HepG2 (cell line): ENCODE results near the gene LGALS7B. TPM values are rescaled to one million over a fixed set of nuclear protein-coding genes. Genes with fewer than 3 reads are reported as not detected.
A peak's percentile ranks its signal among the peaks of the same experiment; 100 is the strongest.

ENCODE experiments used
- CBX5 ChIP-seq: sonication (generic); formaldehyde crosslinking; IDR thresholded peaks from 2 replicates; pipeline ENCODE4 v1.4.0; 2020; ENCODE audit warnings: missing genetic modification reagents, borderline replicate concordance
- EHMT2 ChIP-seq: fragments of 200-600 bp; sonication (generic); IDR thresholded peaks from 2 replicates; pipeline ENCODE4 v1.7.0; 2017; ENCODE audit warnings: antibody characterized with exemption, low read depth, low read length, borderline replicate concordance
- GATAD2A ChIP-seq: IDR thresholded peaks from 2 replicates; pipeline ENCODE4 v1.6.1; 2016
- HDAC6 ChIP-seq: fragments of 200-600 bp; sonication (generic); IDR thresholded peaks from 2 replicates; pipeline ENCODE4 v1.7.0; 2017; ENCODE audit warnings: mild to moderate bottlenecking, antibody characterized with exemption, low read length, low read depth
- HOXD1 ChIP-seq: sonication (generic); formaldehyde crosslinking; IDR thresholded peaks from 2 replicates; pipeline ENCODE4 v1.5.0; 2020; ENCODE audit warnings: missing genetic modification reagents
- KDM5A ChIP-seq: fragments of 200-600 bp; sonication (generic); IDR thresholded peaks from 2 replicates; pipeline ENCODE4 v1.7.0; 2018; ENCODE audit warnings: antibody characterized with exemption, mild to moderate bottlenecking, low read length, borderline replicate concordance
- MIER2 ChIP-seq: IDR thresholded peaks from 2 replicates; pipeline ENCODE4 v1.6.1; 2016; ENCODE audit warnings: missing biosample characterization, missing genetic modification reagents
- MTA3 ChIP-seq: sonication (generic); formaldehyde crosslinking; IDR thresholded peaks from 2 replicates; pipeline ENCODE4 v1.4.0; 2020; ENCODE audit warnings: missing genetic modification reagents
- PHF21A ChIP-seq: sonication (generic); formaldehyde crosslinking; IDR thresholded peaks from 2 replicates; pipeline ENCODE4 v1.5.0; 2020; ENCODE audit warnings: mild to moderate bottlenecking, missing genetic modification reagents
- RFX5 ChIP-seq: IDR thresholded peaks from 2 replicates; pipeline ENCODE4 v1.6.1; 2011; ENCODE audit warnings: low read depth, low read length, improper control_type of control experiment
- SP5 ChIP-seq: IDR thresholded peaks from 2 replicates; pipeline ENCODE4 v1.6.1; 2016; ENCODE audit warnings: low read depth, borderline replicate concordance
- SRF ChIP-seq: IDR thresholded peaks from 2 replicates; pipeline ENCODE4 v1.6.1; 2011; ENCODE audit warnings: mild to moderate bottlenecking, low read depth, low read length, moderate library complexity
- TFDP1 ChIP-seq: IDR thresholded peaks from 2 replicates; pipeline ENCODE4 v1.6.1; 2016; ENCODE audit warnings: missing compliant biosample characterization, missing genetic modification reagents, borderline replicate concordance
- ZNF180 ChIP-seq: sonication (generic); formaldehyde crosslinking; IDR thresholded peaks from 2 replicates; pipeline ENCODE4 v1.4.0; 2020; ENCODE audit warnings: low read depth, missing genetic modification reagents, borderline replicate concordance
- ZNF260 ChIP-seq: sonication (generic); formaldehyde crosslinking; IDR thresholded peaks from 2 replicates; pipeline ENCODE4 v1.4.0; 2020; ENCODE audit warnings: missing genetic modification reagents, low read depth, mild to moderate bottlenecking, borderline replicate concordance
- ZNF292 ChIP-seq: sonication (generic); formaldehyde crosslinking; IDR thresholded peaks from 2 replicates; pipeline ENCODE4 v1.8.1; 2022; ENCODE audit warnings: mild to moderate bottlenecking, low read depth, missing genetic modification reagents, borderline replicate concordance
- ZNF432 ChIP-seq: sonication (generic); formaldehyde crosslinking; IDR thresholded peaks from 2 replicates; pipeline ENCODE4 v1.5.0; 2020; ENCODE audit warnings: missing genetic modification reagents, mild to moderate bottlenecking, borderline replicate concordance
- ZNF510 ChIP-seq: sonication (generic); formaldehyde crosslinking; IDR thresholded peaks from 2 replicates; pipeline ENCODE4 v1.4.0; 2020; ENCODE audit warnings: low read depth, mild to moderate bottlenecking, missing genetic modification reagents
- ZNF652 ChIP-seq: IDR thresholded peaks from 2 replicates; pipeline ENCODE4 v1.6.1; 2016; ENCODE audit warnings: low read depth, borderline replicate concordance
- ZNF747 ChIP-seq: sonication (generic); formaldehyde crosslinking; IDR thresholded peaks from 2 replicates; pipeline ENCODE4 v1.8.1; 2023; ENCODE audit warnings: missing genetic modification reagents, mild to moderate bottlenecking, borderline replicate concordance
- ZNF773 ChIP-seq: sonication (generic); formaldehyde crosslinking; IDR thresholded peaks from 2 replicates; pipeline ENCODE4 v1.4.0; 2020; ENCODE audit warnings: missing genetic modification reagents, borderline replicate concordance
- ZNF782 ChIP-seq: sonication (generic); formaldehyde crosslinking; IDR thresholded peaks from 2 replicates; pipeline ENCODE4 v1.4.0; 2020; ENCODE audit warnings: missing genetic modification reagents, mild to moderate bottlenecking, borderline replicate concordance
- polyA plus RNA-seq, 8 experiments: library from polyadenylated mRNA; depleted of rRNA in 3 of 8; stranded (reverse) in 7 of 8; unstranded in 1 of 8; fragments of >200 nt; fragmentation: Illumina TruSeq in 4 of 8; extraction: Trizol in 4 of 8; gene quantifications; 2 replicates each; pipeline versions ENCODE4 v1.2.1 to v1.2.3, GENCODE V29; 2011 to 2016; ENCODE audit warnings: low read depth in 4 of 8, missing spikeins in 1 of 8, mixed read lengths in 1 of 8; ENCODE audit not compliant: insufficient read depth in 1 of 8
- total RNA-seq, 5 experiments: library from RNA; depleted of rRNA; stranded (reverse); fragments of >200 nt; fragmentation: Illumina TruSeq; extraction: Trizol; gene quantifications; 2 replicates each; pipeline ENCODE4 v1.2.3, GENCODE V29; 2016; ENCODE audit warnings: low read depth in 1 of 5
- TF ChIP-seq, protein P1 (sequence below): IDR thresholded peaks from 2 replicates; pipeline ENCODE4 v1.6.1; 2016; ENCODE audit warnings: control low read depth
- TF ChIP-seq, protein P2 (sequence below): sonication (generic); formaldehyde crosslinking; IDR thresholded peaks from 2 replicates; pipeline ENCODE4 v1.5.1; 2020; ENCODE audit warnings: mild to moderate bottlenecking, missing genetic modification reagents, moderate library complexity
- TF ChIP-seq, protein P3 (sequence below): sonication (generic); formaldehyde crosslinking; IDR thresholded peaks from 2 replicates; pipeline ENCODE4 v1.8.1; 2023; ENCODE audit warnings: mild to moderate bottlenecking, missing genetic modification reagents

LGALS7B gene
- total and polyA plus RNA-seq, 2 of the 13 experiments (the other 11 are each of a cell fraction or from before 2014, with no cell fraction given) = 1.7 to 2.1 TPM

DNA sequence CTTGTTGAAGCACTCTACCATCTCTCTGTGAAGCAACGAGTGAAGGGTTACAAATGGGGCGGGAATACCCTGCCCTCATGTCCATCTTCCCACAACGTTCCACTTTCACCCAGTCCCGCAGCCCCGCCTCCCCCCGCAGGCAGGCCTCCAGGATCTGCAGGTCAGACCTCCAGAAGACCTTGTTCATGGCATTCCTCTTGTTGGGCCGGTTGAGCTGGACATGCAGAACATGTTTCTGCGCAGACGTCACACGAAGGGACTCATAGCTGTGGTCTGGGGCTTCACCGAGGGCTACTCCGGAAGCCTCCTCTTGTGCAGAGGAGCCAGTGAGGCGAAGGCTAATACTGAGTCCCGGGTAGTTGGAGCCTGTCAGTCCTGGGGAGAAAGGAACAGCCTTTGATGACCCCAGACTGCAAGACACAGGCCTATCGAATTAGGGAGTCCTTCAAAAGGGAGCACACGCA lies 42.2 kb downstream of the LGALS7B start (continued):
- TF ChIP-seq ZNF180 (0 out of 2 replicates have a peak, but pooled peaks have one; percentile 25), TFDP1 (CRISPR knock-in tag) (peak; percentile 54; the same call in 1 of the 2 replicates), SP5 (peak; percentile 92), RFX5 (no peak), SRF (no peak), KDM5A (no peak), ZNF782 (CRISPR knock-in tag) (no peak), HDAC6 (no peak), HOXD1 (0 out of 2 replicates have a peak, but pooled peaks have one; percentile 8), ZNF510 (CRISPR knock-in tag) (no peak), PHF21A (CRISPR knock-in tag) (no peak; the same call in 1 of the 2 replicates), ZNF652 (CRISPR knock-in tag) (peak; percentile 86), ZNF260 (CRISPR knock-in tag) (no peak), ZNF432 (CRISPR knock-in tag) (no peak), EHMT2 (no peak), MIER2 (CRISPR knock-in tag) (no peak), CBX5 (CRISPR knock-in tag) (peak; percentile 31; the same call in 1 of the 2 replicates), ZNF747 (CRISPR knock-in tag) (peak; percentile 28; the same call in 1 of the 2 replicates), GATAD2A (CRISPR knock-in tag) (0 out of 2 replicates have a peak, but pooled peaks have one; percentile 32), MTA3 (CRISPR knock-in tag) (no peak), ZNF292 (no peak), ZNF773 (no peak)
- TF ChIP-seq, protein P1, sequence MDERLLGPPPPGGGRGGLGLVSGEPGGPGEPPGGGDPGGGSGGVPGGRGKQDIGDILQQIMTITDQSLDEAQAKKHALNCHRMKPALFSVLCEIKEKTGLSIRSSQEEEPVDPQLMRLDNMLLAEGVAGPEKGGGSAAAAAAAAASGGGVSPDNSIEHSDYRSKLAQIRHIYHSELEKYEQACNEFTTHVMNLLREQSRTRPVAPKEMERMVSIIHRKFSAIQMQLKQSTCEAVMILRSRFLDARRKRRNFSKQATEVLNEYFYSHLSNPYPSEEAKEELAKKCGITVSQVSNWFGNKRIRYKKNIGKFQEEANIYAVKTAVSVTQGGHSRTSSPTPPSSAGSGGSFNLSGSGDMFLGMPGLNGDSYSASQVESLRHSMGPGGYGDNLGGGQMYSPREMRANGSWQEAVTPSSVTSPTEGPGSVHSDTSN (CRISPR knock-in tag) = peak; percentile 52
- TF ChIP-seq, protein P2, sequence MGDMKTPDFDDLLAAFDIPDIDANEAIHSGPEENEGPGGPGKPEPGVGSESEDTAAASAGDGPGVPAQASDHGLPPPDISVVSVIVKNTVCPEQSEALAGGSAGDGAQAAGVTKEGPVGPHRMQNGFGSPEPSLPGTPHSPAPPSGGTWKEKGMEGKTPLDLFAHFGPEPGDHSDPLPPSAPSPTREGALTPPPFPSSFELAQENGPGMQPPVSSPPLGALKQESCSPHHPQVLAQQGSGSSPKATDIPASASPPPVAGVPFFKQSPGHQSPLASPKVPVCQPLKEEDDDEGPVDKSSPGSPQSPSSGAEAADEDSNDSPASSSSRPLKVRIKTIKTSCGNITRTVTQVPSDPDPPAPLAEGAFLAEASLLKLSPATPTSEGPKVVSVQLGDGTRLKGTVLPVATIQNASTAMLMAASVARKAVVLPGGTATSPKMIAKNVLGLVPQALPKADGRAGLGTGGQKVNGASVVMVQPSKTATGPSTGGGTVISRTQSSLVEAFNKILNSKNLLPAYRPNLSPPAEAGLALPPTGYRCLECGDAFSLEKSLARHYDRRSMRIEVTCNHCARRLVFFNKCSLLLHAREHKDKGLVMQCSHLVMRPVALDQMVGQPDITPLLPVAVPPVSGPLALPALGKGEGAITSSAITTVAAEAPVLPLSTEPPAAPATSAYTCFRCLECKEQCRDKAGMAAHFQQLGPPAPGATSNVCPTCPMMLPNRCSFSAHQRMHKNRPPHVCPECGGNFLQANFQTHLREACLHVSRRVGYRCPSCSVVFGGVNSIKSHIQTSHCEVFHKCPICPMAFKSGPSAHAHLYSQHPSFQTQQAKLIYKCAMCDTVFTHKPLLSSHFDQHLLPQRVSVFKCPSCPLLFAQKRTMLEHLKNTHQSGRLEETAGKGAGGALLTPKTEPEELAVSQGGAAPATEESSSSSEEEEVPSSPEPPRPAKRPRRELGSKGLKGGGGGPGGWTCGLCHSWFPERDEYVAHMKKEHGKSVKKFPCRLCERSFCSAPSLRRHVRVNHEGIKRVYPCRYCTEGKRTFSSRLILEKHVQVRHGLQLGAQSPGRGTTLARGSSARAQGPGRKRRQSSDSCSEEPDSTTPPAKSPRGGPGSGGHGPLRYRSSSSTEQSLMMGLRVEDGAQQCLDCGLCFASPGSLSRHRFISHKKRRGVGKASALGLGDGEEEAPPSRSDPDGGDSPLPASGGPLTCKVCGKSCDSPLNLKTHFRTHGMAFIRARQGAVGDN (CRISPR knock-in tag) = no peak; the same call in 1 of the 2 replicates
- TF ChIP-seq, protein P3, sequence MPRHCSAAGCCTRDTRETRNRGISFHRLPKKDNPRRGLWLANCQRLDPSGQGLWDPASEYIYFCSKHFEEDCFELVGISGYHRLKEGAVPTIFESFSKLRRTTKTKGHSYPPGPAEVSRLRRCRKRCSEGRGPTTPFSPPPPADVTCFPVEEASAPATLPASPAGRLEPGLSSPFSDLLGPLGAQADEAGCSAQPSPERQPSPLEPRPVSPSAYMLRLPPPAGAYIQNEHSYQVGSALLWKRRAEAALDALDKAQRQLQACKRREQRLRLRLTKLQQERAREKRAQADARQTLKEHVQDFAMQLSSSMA (CRISPR knock-in tag) = no peak
